Measurements from ENCODE around the gene NOD1.
"Not testable (repeated sequence)": the region's sequence is repeated elsewhere in the genome, so short reads cannot be mapped to it uniquely, and the experiment has no call there.

The NOD1 gene

DNA sequence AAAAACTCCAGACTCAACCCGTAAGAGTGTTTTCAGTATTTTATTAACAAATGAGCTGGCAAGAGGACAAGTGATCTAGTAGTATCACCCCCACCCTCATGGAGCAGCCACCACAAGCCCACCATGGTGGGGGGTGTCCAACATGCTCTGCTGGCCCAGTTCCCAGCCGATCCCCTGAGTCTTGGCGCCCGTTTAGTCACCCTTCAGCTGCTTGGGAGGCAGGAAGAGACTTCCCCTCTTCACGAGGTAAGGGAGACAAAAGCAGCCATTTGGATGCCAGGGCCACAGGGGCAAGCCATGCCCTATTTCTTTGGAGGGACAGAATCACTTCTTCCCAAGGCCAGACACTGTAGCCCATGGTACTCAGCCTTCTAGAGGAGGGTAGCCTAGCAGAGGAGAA is 54.1 kb downstream of the NOD1 start:
- H3K4me3 ChIP-seq (ENCODE audit: low read length) = no peak overlapping the region
- H3K9me3 ChIP-seq (ENCODE audit: low read length) = peaks cover 2% of the 10 kb centered on the region
- no peaks in the 10 kb centered on the region for H3K27me3 ChIP-seq (ENCODE audit: insufficient read depth, low read length)
- peaks cover 5% of the 10 kb centered on the region for H3K36me3 ChIP-seq (ENCODE audit: insufficient read depth, low read length)
- H2AFZ ChIP-seq (ENCODE audit: low read depth, low read length) = no peak overlapping the region
- H3K4me1 ChIP-seq (ENCODE audit: insufficient read depth, low read length) = peaks cover 4% of the 10 kb centered on the region

- peaks cover 2% of the 10 kb centered on the region for H3K9me3 ChIP-seq (ENCODE audit: low read length)
- H2AFZ ChIP-seq (ENCODE audit: low read depth, low read length) = no peak overlapping the region
- H3K4me1 ChIP-seq (ENCODE audit: insufficient read depth, low read length) = peaks cover 4% of the 10 kb centered on the region
Observed at GRCh38 chr7:30423788-30424505, 54.6 kb downstream of the NOD1 start.

DNA sequence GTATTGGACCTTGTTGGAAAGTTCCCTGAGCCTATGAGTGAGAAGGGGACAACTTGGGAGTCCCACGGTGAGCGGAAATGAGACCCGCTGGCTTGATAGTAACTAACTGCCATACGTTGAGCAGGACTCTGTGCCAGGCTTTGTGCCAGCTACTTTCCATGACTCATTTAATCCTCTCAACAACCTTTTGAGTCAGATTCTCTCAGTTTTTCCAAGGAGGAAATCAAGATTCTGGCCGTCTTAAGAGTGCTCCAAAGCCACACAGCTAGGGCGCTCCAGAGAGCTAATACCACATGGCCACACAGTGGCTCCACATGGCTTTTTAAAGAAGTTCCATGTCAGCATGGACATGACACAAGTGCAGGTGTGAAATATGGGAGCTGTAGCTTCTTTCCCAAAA is 55.7 kb downstream of the NOD1 start:
- H3K4me1 ChIP-seq (ENCODE audit: insufficient read depth, low read length) = peaks cover 4% of the 10 kb centered on the region
- peaks cover 2% of the 10 kb centered on the region for H3K36me3 ChIP-seq (ENCODE audit: insufficient read depth, low read length)
- no peaks in the 10 kb centered on the region for H3K27me3 ChIP-seq (ENCODE audit: insufficient read depth, low read length)
- H3K4me3 ChIP-seq (ENCODE audit: low read length) = no peak overlapping the region
- H2AFZ ChIP-seq (ENCODE audit: low read depth, low read length) = no peak overlapping the region
- peaks cover 2% of the 10 kb centered on the region for H3K9me3 ChIP-seq (ENCODE audit: low read length)

More at GRCh38 chr7:30423788-30424505, 54.6 kb downstream of the NOD1 start:
- H3K4me3 ChIP-seq (ENCODE audit: low read length) = no peak overlapping the region
- no peaks in the 10 kb centered on the region for H3K27me3 ChIP-seq (ENCODE audit: insufficient read depth, low read length)
- peaks cover 2% of the 10 kb centered on the region for H3K36me3 ChIP-seq (ENCODE audit: insufficient read depth, low read length)

GRCh38 chr7:30421647-30422196 is 56.9 kb downstream of the NOD1 start:
- Histone ChIP-seq H3K4me3 (ENCODE audit: low read length) (no peak overlapping the region), H3K9me3 (ENCODE audit: low read length) (peaks cover 2% of the 10 kb centered on the region), H2AFZ (ENCODE audit: low read depth, low read length) (no peak overlapping the region), H3K36me3 (ENCODE audit: insufficient read depth, low read length) (peaks cover 2% of the 10 kb centered on the region), H3K27me3 (ENCODE audit: insufficient read depth, low read length) (no peaks in the 10 kb centered on the region), H3K4me1 (ENCODE audit: insufficient read depth, low read length) (peaks cover 4% of the 10 kb centered on the region)

DNA sequence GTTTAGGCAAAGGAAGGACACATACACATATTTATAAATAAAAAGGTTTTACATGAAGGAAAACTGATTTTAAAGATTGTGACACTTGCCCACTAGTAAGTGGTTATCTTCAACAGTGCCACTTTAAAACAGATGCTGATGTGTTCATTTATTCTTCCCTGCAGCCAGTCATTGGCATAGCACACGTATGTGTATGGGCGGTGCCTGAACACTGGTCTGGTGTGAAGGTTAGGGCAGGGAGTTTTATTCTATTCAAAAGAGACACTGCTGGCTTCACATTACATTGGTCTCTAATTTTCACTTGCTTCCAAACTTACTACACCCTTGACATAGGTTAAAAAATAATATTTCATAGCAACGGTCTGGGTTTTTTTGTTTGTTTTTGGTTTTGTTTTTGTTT is 57.9 kb downstream of the NOD1 start:
- H3K9me3 ChIP-seq (ENCODE audit: low read length) = peaks cover 2% of the 10 kb centered on the region
- no peak overlapping the region for H3K4me3 ChIP-seq (ENCODE audit: low read length)
- H3K36me3 ChIP-seq (ENCODE audit: insufficient read depth, low read length) = peaks cover 2% of the 10 kb centered on the region
- no peaks in the 10 kb centered on the region for H3K27me3 ChIP-seq (ENCODE audit: insufficient read depth, low read length)
- H2AFZ ChIP-seq (ENCODE audit: low read depth, low read length) = no peak overlapping the region
- peaks cover 4% of the 10 kb centered on the region for H3K4me1 ChIP-seq (ENCODE audit: insufficient read depth, low read length)

DNA sequence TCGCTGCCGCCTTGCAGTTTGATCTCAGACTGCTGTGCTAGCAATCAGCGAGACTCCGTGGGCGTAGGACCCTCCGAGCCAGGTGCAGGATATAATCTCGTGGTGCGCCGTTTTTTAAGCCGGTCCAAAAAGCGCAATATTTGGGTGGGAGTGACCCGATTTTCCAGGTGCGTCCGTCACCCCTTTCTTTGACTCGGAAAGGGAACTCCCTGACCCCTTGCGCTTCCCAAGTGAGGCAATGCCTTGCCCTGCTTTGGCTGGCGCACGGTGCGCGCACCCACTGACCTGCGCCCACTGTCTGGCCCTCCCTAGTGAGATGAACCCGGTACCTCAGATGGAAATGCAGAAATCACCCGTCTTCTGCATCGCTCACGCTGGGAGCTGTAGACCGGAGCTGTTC is 58.5 kb downstream of the NOD1 start:
- not testable (repeated sequence) for H3K4me1 ChIP-seq (ENCODE audit: insufficient read depth, low read length); H3K9me3 ChIP-seq (ENCODE audit: low read length); H3K36me3 ChIP-seq (ENCODE audit: insufficient read depth, low read length); H3K27me3 ChIP-seq (ENCODE audit: insufficient read depth, low read length); H3K4me3 ChIP-seq (ENCODE audit: low read length); H2AFZ ChIP-seq (ENCODE audit: low read depth, low read length)

DNA sequence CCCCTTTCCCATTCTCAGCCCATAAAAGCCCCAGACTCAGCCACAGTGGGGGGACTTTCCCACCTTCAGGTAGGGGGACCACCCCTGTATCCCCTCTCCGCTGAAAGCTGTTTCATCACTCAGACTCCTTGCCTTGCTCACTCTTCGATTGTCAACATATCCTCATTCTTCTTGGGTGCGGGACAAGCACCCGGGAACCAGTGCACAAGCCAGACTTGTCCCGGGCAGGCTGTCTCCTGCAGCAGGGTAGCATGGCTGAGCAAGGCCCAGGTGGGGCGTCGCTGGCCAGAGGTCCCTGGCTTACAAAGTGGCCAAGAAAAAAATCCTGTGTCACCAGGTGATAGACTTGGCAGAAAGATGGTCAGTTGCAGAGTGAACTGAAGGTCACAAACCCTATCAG is 64.7 kb downstream of the NOD1 start:
- no peak overlapping the region for H3K4me3 ChIP-seq (ENCODE audit: low read length)
- no peaks in the 10 kb centered on the region for H3K36me3 ChIP-seq (ENCODE audit: insufficient read depth, low read length)
- H3K4me1 ChIP-seq (ENCODE audit: insufficient read depth, low read length) = no peaks in the 10 kb centered on the region
- peaks cover 4% of the 10 kb centered on the region for H3K9me3 ChIP-seq (ENCODE audit: low read length)
- H2AFZ ChIP-seq (ENCODE audit: low read depth, low read length) = no peak overlapping the region
- no peaks in the 10 kb centered on the region for H3K27me3 ChIP-seq (ENCODE audit: insufficient read depth, low read length)

GRCh38 chr7:30412782-30413504 is 65.6 kb downstream of the NOD1 start:
- no peaks in the 10 kb centered on the region for H3K36me3 ChIP-seq (ENCODE audit: insufficient read depth, low read length)
- H2AFZ ChIP-seq (ENCODE audit: low read depth, low read length) = no peak overlapping the region
- peaks cover 4% of the 10 kb centered on the region for H3K9me3 ChIP-seq (ENCODE audit: low read length)
- no peaks in the 10 kb centered on the region for H3K27me3 ChIP-seq (ENCODE audit: insufficient read depth, low read length)
- no peak overlapping the region for H3K4me3 ChIP-seq (ENCODE audit: low read length)
- H3K4me1 ChIP-seq (ENCODE audit: insufficient read depth, low read length) = no peaks in the 10 kb centered on the region

GRCh38 chr7:30411897-30412296 is 66.7 kb downstream of the NOD1 start:
- peaks cover 4% of the 10 kb centered on the region for H3K9me3 ChIP-seq (ENCODE audit: low read length)
- no peaks in the 10 kb centered on the region for H3K27me3 ChIP-seq (ENCODE audit: insufficient read depth, low read length)
- H2AFZ ChIP-seq (ENCODE audit: low read depth, low read length) = no peak overlapping the region
- H3K36me3 ChIP-seq (ENCODE audit: insufficient read depth, low read length) = no peaks in the 10 kb centered on the region
- H3K4me3 ChIP-seq (ENCODE audit: low read length) = no peak overlapping the region
- H3K4me1 ChIP-seq (ENCODE audit: insufficient read depth, low read length) = no peaks in the 10 kb centered on the region

DNA sequence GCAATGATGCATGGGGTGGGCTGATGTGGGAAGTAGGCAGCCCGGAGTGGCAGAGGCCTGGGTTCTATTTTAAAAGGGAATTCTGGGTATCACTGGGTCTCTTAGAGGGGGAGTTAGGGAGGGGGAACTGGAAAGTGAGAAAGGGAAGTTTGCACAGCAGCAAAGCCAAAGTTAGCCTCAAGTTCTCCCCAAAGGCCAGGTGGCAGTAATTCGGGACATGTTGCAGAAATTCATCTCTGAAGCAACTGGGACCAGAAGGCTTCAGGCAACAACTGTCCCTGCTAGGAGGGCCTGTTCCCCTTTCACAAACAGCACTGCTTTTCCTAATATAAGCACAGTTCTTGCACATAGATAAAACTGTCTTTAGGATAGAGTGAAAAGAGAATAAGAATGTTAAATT is 67.4 kb downstream of the NOD1 start:
- Histone ChIP-seq H3K27me3 (ENCODE audit: insufficient read depth, low read length) (no peaks in the 10 kb centered on the region), H3K4me1 (ENCODE audit: insufficient read depth, low read length) (no peaks in the 10 kb centered on the region), H3K9me3 (ENCODE audit: low read length) (peaks cover 4% of the 10 kb centered on the region), H3K36me3 (ENCODE audit: insufficient read depth, low read length) (no peaks in the 10 kb centered on the region), H3K4me3 (ENCODE audit: low read length) (no peak overlapping the region), H2AFZ (ENCODE audit: low read depth, low read length) (no peak overlapping the region)

GRCh38 chr7:30406664-30407425 is 71.7 kb downstream of the NOD1 start:
- H3K9me3 ChIP-seq (ENCODE audit: low read length) = no peaks in the 10 kb centered on the region
- H3K4me1 ChIP-seq (ENCODE audit: insufficient read depth, low read length) = no peaks in the 10 kb centered on the region
- no peak overlapping the region for H3K4me3 ChIP-seq (ENCODE audit: low read length)
- H3K36me3 ChIP-seq (ENCODE audit: insufficient read depth, low read length) = no peaks in the 10 kb centered on the region
- no peak overlapping the region for H2AFZ ChIP-seq (ENCODE audit: low read depth, low read length)
- no peaks in the 10 kb centered on the region for H3K27me3 ChIP-seq (ENCODE audit: insufficient read depth, low read length)

GRCh38 chr7:30405179-30405578 is 73.4 kb downstream of the NOD1 start:
- Histone ChIP-seq H3K36me3 (ENCODE audit: insufficient read depth, low read length) (no peaks in the 10 kb centered on the region), H3K4me3 (ENCODE audit: low read length) (no peak overlapping the region), H3K27me3 (ENCODE audit: insufficient read depth, low read length) (no peaks in the 10 kb centered on the region), H3K4me1 (ENCODE audit: insufficient read depth, low read length) (no peaks in the 10 kb centered on the region), H3K9me3 (ENCODE audit: low read length) (no peaks in the 10 kb centered on the region), H2AFZ (ENCODE audit: low read depth, low read length) (no peak overlapping the region)

DNA sequence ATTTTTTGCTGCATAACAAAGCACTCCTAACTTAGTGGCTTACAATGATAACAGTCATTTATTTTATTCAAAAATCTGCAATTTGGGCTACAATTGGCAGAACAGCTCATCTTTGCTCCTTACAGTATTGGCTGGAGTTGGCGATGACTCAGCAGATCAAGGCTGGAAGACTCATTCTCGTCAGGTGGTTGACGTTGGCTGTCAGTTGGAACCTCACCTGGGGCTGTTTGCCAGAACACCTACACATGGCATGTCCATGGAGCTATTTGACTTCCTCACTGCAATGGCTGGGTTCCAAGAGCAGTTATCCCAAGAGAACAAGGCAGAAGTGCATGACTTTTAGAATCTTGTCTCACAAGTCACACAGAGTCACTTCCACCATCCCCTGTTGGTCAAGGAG is 75.1 kb downstream of the NOD1 start:
- Histone ChIP-seq H3K4me1 (ENCODE audit: insufficient read depth, low read length) (no peaks in the 10 kb centered on the region), H3K36me3 (ENCODE audit: insufficient read depth, low read length) (no peaks in the 10 kb centered on the region)

More for the DNA sequence above, 75.1 kb downstream of the NOD1 start:
- Histone ChIP-seq H2AFZ (ENCODE audit: low read depth, low read length) (no peak overlapping the region), H3K9me3 (ENCODE audit: low read length) (no peaks in the 10 kb centered on the region), H3K27me3 (ENCODE audit: insufficient read depth, low read length) (no peaks in the 10 kb centered on the region), H3K4me3 (ENCODE audit: low read length) (no peak overlapping the region)

All from neuron (in vitro differentiated cells).